Activated T-helper 1 cell treated with anti-CD3 and anti-CD28 coated beads, Interleukin-12 subunit alpha, Interleukin-12 subunit beta, Interleukin-2, Interleukin-4 antibody, amounts not matched to agents 30 ng/mL and 10 ng/mL and 1 ng/mL, durations not matched to agents 14 hours and 24 hours and 36 hours (primary cell): ENCODE data around the gene RFX2. TPM values are rescaled to one million over a fixed set of nuclear protein-coding genes. Genes with fewer than 3 reads are reported as not detected.

ENCODE experiments used
- DNase-seq: peaks from one replicate; pipeline ENCODE4 v3.0.0; 2021; ENCODE audit warnings: low spot score
- H3K27ac Mint-ChIP-seq: one replicate; pipeline ENCODE4 v1.8.0; 2021; ENCODE audit warnings: mild to moderate bottlenecking, mixed read lengths
- H3K27me3 Mint-ChIP-seq: one replicate; pipeline ENCODE4 v1.8.0; 2022; ENCODE audit warnings: mild to moderate bottlenecking, moderate library complexity, mixed read lengths; ENCODE audit not compliant: insufficient read depth
- H3K36me3 Mint-ChIP-seq: one replicate; pipeline ENCODE4 v1.8.0; 2021; ENCODE audit warnings: low read depth, mixed read lengths
- H3K4me1 Mint-ChIP-seq: one replicate; pipeline ENCODE4 v1.8.0; 2021; ENCODE audit warnings: low read depth, mixed read lengths
- H3K4me3 Mint-ChIP-seq: one replicate; pipeline ENCODE4 v1.8.0; 2021; ENCODE audit warnings: mild to moderate bottlenecking, moderate library complexity, mixed read lengths
- H3K9me3 Mint-ChIP-seq: one replicate; pipeline ENCODE4 v1.8.0; 2021; ENCODE audit warnings: mixed read lengths
- intact Hi-C: fragments of 100-400 bp; cut with micrococcal nuclease; formaldehyde crosslinking; loops from one replicate; pipeline ENCODE4 v1.15.1; 2024
- total RNA-seq: library from RNA; stranded (reverse); gene quantifications from 2 replicates; pipeline ENCODE4 v1.2.3, GENCODE V29; 2022

RFX2 gene
- total RNA-seq, 1 donor from 2014 or later = 9.2 TPM

GRCh38 chr19:5976768-5977167, 133.5 kb downstream of the RFX2 start:
- Mint-ChIP-seq H3K4me1 (peaks cover 62% of the 10 kb centered on the region), H3K27ac (peak overlapping the region; percentile 88)
- intact Hi-C loops = loop anchor here (5.0 kb wide), 1 partner anchor 386 kb away; the partner anchor contains the start of gene CLPP

GRCh38 chr19:5975388-5975728, 134.9 kb downstream of the RFX2 start:
- no peaks in the 10 kb centered on the region for H3K9me3 Mint-ChIP-seq
- no peak for DNase-seq
- H3K4me3 Mint-ChIP-seq = peak overlapping the region; percentile 98
- peaks cover 31% of the 10 kb centered on the region for H3K36me3 Mint-ChIP-seq
- H3K4me1 Mint-ChIP-seq = peaks cover 71% of the 10 kb centered on the region
- H3K27ac Mint-ChIP-seq = peak overlapping the region; percentile 79
- intact Hi-C loops = loop anchor here (5.0 kb wide), 1 partner anchor 387 kb away; the partner anchor contains the start of gene CLPP
- no peaks in the 10 kb centered on the region for H3K27me3 Mint-ChIP-seq

More at GRCh38 chr19:5976768-5977167, 133.5 kb downstream of the RFX2 start:
- no peak for DNase-seq
- H3K9me3 Mint-ChIP-seq = no peaks in the 10 kb centered on the region
- H3K4me3 Mint-ChIP-seq = peak overlapping the region; percentile 98
- no peaks in the 10 kb centered on the region for H3K27me3 Mint-ChIP-seq
- H3K36me3 Mint-ChIP-seq = peaks cover 31% of the 10 kb centered on the region

- H3K36me3 Mint-ChIP-seq = peaks cover 31% of the 10 kb centered on the region
Observed at GRCh38 chr19:5974721-5975387, 135.4 kb downstream of the RFX2 start.

GRCh38 chr19:5973867-5974635, 136.2 kb downstream of the RFX2 start:
- H3K4me1 Mint-ChIP-seq = peaks cover 65% of the 10 kb centered on the region
- H3K9me3 Mint-ChIP-seq = no peaks in the 10 kb centered on the region
- DNase-seq = no peak
- H3K27me3 Mint-ChIP-seq = no peaks in the 10 kb centered on the region
- peak overlapping the region; percentile 79 for H3K27ac Mint-ChIP-seq
- peak overlapping the region; percentile 98 for H3K4me3 Mint-ChIP-seq
- intact Hi-C loops = no loop called here
- H3K36me3 Mint-ChIP-seq = peaks cover 31% of the 10 kb centered on the region

More at GRCh38 chr19:5974721-5975387, 135.4 kb downstream of the RFX2 start:
- Mint-ChIP-seq H3K4me3 (peak overlapping the region; percentile 98), H3K27ac (peak overlapping the region; percentile 79), H3K27me3 (no peaks in the 10 kb centered on the region), H3K4me1 (peaks cover 71% of the 10 kb centered on the region), H3K9me3 (no peaks in the 10 kb centered on the region)
- DNase-seq = no peak
- intact Hi-C loops = loop anchor here (5.0 kb wide), 1 partner anchor 387 kb away; the partner anchor contains the start of gene CLPP

- H3K27ac Mint-ChIP-seq = no peak overlapping the region
- H3K9me3 Mint-ChIP-seq = no peaks in the 10 kb centered on the region
- no peaks in the 10 kb centered on the region for H3K27me3 Mint-ChIP-seq
- H3K36me3 Mint-ChIP-seq = peaks cover 29% of the 10 kb centered on the region
- no peak for DNase-seq
- intact Hi-C loops = no loop called here
- no peak overlapping the region for H3K4me3 Mint-ChIP-seq
- H3K4me1 Mint-ChIP-seq = peaks cover 68% of the 10 kb centered on the region
Observed at GRCh38 chr19:5973376-5973775, 136.9 kb downstream of the RFX2 start.

- intact Hi-C loops = no loop called here
- no peaks in the 10 kb centered on the region for H3K27me3 Mint-ChIP-seq
Observed at GRCh38 chr19:5972355-5972731, 138.0 kb downstream of the RFX2 start.

GRCh38 chr19:5971714-5972354, 138.5 kb downstream of the RFX2 start:
- Mint-ChIP-seq H3K27ac (no peak overlapping the region), H3K4me1 (peaks cover 72% of the 10 kb centered on the region), H3K36me3 (peaks cover 26% of the 10 kb centered on the region), H3K9me3 (no peaks in the 10 kb centered on the region), H3K4me3 (no peak overlapping the region), H3K27me3 (no peaks in the 10 kb centered on the region)
- DNase-seq = no peak
- intact Hi-C loops = no loop called here

More at GRCh38 chr19:5972355-5972731, 138.0 kb downstream of the RFX2 start:
- peak overlapping the region; percentile 27 for H3K4me3 Mint-ChIP-seq
- peaks cover 29% of the 10 kb centered on the region for H3K36me3 Mint-ChIP-seq
- DNase-seq = no peak
- no peak overlapping the region for H3K27ac Mint-ChIP-seq
- no peaks in the 10 kb centered on the region for H3K9me3 Mint-ChIP-seq
- H3K4me1 Mint-ChIP-seq = peaks cover 73% of the 10 kb centered on the region

GRCh38 chr19:5969476-5969875, 140.8 kb downstream of the RFX2 start:
- no peak for DNase-seq
- intact Hi-C loops = loop anchor here (2.0 to 10.0 kb wide), 2 partner anchors 15 to 165 kb away; partner anchors contain the start of gene NRTN
- Mint-ChIP-seq H3K4me1 (peaks cover 73% of the 10 kb centered on the region), H3K27ac (no peak overlapping the region), H3K9me3 (no peaks in the 10 kb centered on the region), H3K4me3 (no peak overlapping the region), H3K36me3 (peaks cover 12% of the 10 kb centered on the region), H3K27me3 (no peaks in the 10 kb centered on the region)

- Mint-ChIP-seq H3K9me3 (no peaks in the 10 kb centered on the region), H3K36me3 (peaks cover 10% of the 10 kb centered on the region), H3K27me3 (no peaks in the 10 kb centered on the region), H3K4me3 (no peak overlapping the region), H3K4me1 (peaks cover 76% of the 10 kb centered on the region), H3K27ac (peak overlapping the region; percentile 41)
- intact Hi-C loops = loop anchor here (1.0 to 10.0 kb wide), 4 partner anchors 10 to 164 kb away; partner anchors contain the start of genes NRTN and RANBP3
- DNase-seq = no peak
Observed at GRCh38 chr19:5968431-5969373, 141.6 kb downstream of the RFX2 start.

GRCh38 chr19:5967994-5968430, 142.3 kb downstream of the RFX2 start:
- peak overlapping the region; percentile 54 for H3K27ac Mint-ChIP-seq
- peaks cover 10% of the 10 kb centered on the region for H3K36me3 Mint-ChIP-seq
- no peaks in the 10 kb centered on the region for H3K27me3 Mint-ChIP-seq
- peaks cover 81% of the 10 kb centered on the region for H3K4me1 Mint-ChIP-seq
- intact Hi-C loops = loop anchor here (1.0 to 10.0 kb wide), 4 partner anchors 10 to 163 kb away; partner anchors contain the start of genes NRTN and RANBP3
- H3K9me3 Mint-ChIP-seq = no peaks in the 10 kb centered on the region
- peak; percentile 52 for DNase-seq
- no peak overlapping the region for H3K4me3 Mint-ChIP-seq

- H3K27me3 Mint-ChIP-seq = no peaks in the 10 kb centered on the region
- no peak overlapping the region for H3K27ac Mint-ChIP-seq
- no peak overlapping the region for H3K4me3 Mint-ChIP-seq
- no peak for DNase-seq
- no peaks in the 10 kb centered on the region for H3K9me3 Mint-ChIP-seq
- H3K4me1 Mint-ChIP-seq = peaks cover 83% of the 10 kb centered on the region
- intact Hi-C loops = loop anchor here (10.0 kb wide), 1 partner anchor 163 kb away; the partner anchor contains the start of gene NRTN
- H3K36me3 Mint-ChIP-seq = peaks cover 10% of the 10 kb centered on the region
Observed at GRCh38 chr19:5967571-5967970, 142.7 kb downstream of the RFX2 start.

- H3K27ac Mint-ChIP-seq = no peak overlapping the region
- intact Hi-C loops = loop anchor here (10.0 kb wide), 1 partner anchor 162 kb away; the partner anchor contains the start of gene NRTN
- H3K36me3 Mint-ChIP-seq = peaks cover 8% of the 10 kb centered on the region
- no peaks in the 10 kb centered on the region for H3K27me3 Mint-ChIP-seq
- no peak for DNase-seq
- H3K9me3 Mint-ChIP-seq = no peaks in the 10 kb centered on the region
- peaks cover 83% of the 10 kb centered on the region for H3K4me1 Mint-ChIP-seq
- H3K4me3 Mint-ChIP-seq = no peak overlapping the region
Observed at GRCh38 chr19:5966941-5967340, 143.4 kb downstream of the RFX2 start.
